ENCODE results near the gene PREPL. TPM values are rescaled to one million over a fixed set of nuclear protein-coding genes. Genes with fewer than 3 reads are reported as not detected.

The PREPL gene
- total and polyA plus RNA-seq, 9 of the 15 experiments (the other 6 are each of a cell fraction or from before 2014, with no cell fraction given) = 11.6 to 58.9 (median 27.2) TPM

- POLR2A ChIA-PET = interaction anchor here (0.6 kb wide), 1 partner anchor 363 kb away, joined by 3 read pairs; no protein-coding TSS in a partner anchor
- WGBS (ENCODE audit: insufficient coverage, low coverage, missing lambda C conversion rate) = 80% methylated on average over 2 of the region's 2 CpGs
- BruUV-seq (replicated peaks) = no TSS peak
- Histone ChIP-seq H2AFZ (ENCODE audit: low read depth, low read length) (no peak overlapping the region), H4K20me1 (replicated peaks; ENCODE audit: control insufficient read depth, insufficient read depth, low read length) (no peaks in the 10 kb centered on the region), H3K9ac (ENCODE audit: insufficient read depth in 1 of 2, low read depth in 2 of 2, low read length in 2 of 2) (no peak overlapping the region), H3K27ac (ENCODE audit: extremely low read depth, low read depth, low read length) (no peak overlapping the region), H3K4me2 (ENCODE audit: insufficient read depth, low read length) (no peak overlapping the region), H3K36me3 (ENCODE audit: control insufficient read depth, insufficient read depth, low read length) (no peaks in the 10 kb centered on the region), H3K9me3 (replicated peaks; ENCODE audit: control insufficient read depth, insufficient read depth, low read depth, low read length) (no peaks in the 10 kb centered on the region), H3K9me1 (ENCODE audit: control insufficient read depth, insufficient read depth, low read length) (no peaks in the 10 kb centered on the region), H3K4me3 (no peak overlapping the region), H3K27me3 (ENCODE audit: control insufficient read depth in 2 of 2, insufficient read depth in 2 of 2, low read length in 2 of 2) (no peaks in the 10 kb centered on the region), H3K4me1 (replicated peaks in 1 of 2; ENCODE audit: control insufficient read depth in 2 of 2, insufficient read depth in 2 of 2, low read length in 2 of 2) (no peaks in the 10 kb centered on the region), H3K79me2 (ENCODE audit: control insufficient read depth, insufficient read depth, low read length) (no peaks in the 10 kb centered on the region)
- no peak for DNase-seq (ENCODE audit: extremely low read depth in 1 of 4, low spot score in 3 of 4)
- no peak for ATAC-seq
- intact Hi-C loops (cut with micrococcal nuclease) (no loop called here), in situ Hi-C loops (cut with MboI) (no loop called here)
- no peak for FAIRE-seq
- CTCF ChIA-PET (ENCODE audit: low intra/inter-chr PET ratio) = no interaction called here
- TF ChIP-seq CCNT2 (IDR thresholded peaks at IDR 0.05; ENCODE audit: borderline replicate concordance, extremely low read depth, insufficient read length, low read depth, low read length) (no peak), MYNN (IDR thresholded peaks at IDR 0.05) (no peak), MYNN (CRISPR knock-in tag; IDR thresholded peaks at IDR 0.05) (no peak), L3MBTL2 (IDR thresholded peaks at IDR 0.05) (no peak)
Observed at GRCh38 chr2:44377486-44377885, 16.2 kb upstream of the PREPL start.

- WGBS (ENCODE audit: insufficient coverage, low coverage, missing lambda C conversion rate) = 72% methylated on average over 3 of the region's 3 CpGs
- Histone ChIP-seq H3K4me1 (replicated peaks in 1 of 2; ENCODE audit: control insufficient read depth in 2 of 2, insufficient read depth in 2 of 2, low read length in 2 of 2) (no peaks in the 10 kb centered on the region), H3K36me3 (ENCODE audit: control insufficient read depth, insufficient read depth, low read length) (no peaks in the 10 kb centered on the region), H4K20me1 (replicated peaks; ENCODE audit: control insufficient read depth, insufficient read depth, low read length) (no peaks in the 10 kb centered on the region), H3K9me3 (replicated peaks; ENCODE audit: control insufficient read depth, insufficient read depth, low read depth, low read length) (no peaks in the 10 kb centered on the region), H3K79me2 (ENCODE audit: control insufficient read depth, insufficient read depth, low read length) (peaks cover 4% of the 10 kb centered on the region; the same call in 1 of the 3 replicates), H3K9ac (ENCODE audit: insufficient read depth in 1 of 2, low read depth in 2 of 2, low read length in 2 of 2) (no peak overlapping the region), H2AFZ (ENCODE audit: low read depth, low read length) (no peak overlapping the region), H3K27ac (ENCODE audit: extremely low read depth, low read depth, low read length) (no peak overlapping the region), H3K27me3 (ENCODE audit: control insufficient read depth in 2 of 2, insufficient read depth in 2 of 2, low read length in 2 of 2) (no peaks in the 10 kb centered on the region), H3K4me2 (ENCODE audit: insufficient read depth, low read length) (no peak overlapping the region), H3K4me3 (no peak overlapping the region), H3K9me1 (ENCODE audit: control insufficient read depth, insufficient read depth, low read length) (no peaks in the 10 kb centered on the region)
- in situ Hi-C loops (cut with MboI) (no loop called here), intact Hi-C loops (cut with micrococcal nuclease) (no loop called here)
- POLR2A ChIA-PET = interaction anchor here (3.4 kb wide), 1 partner anchor 11 kb away, joined by 17 read pairs; the partner anchor contains the start of genes CAMKMT and PREPL
- FAIRE-seq = no peak
- no peak for DNase-seq (ENCODE audit: extremely low read depth in 1 of 4, low spot score in 3 of 4)
- no peak for ATAC-seq
- CTCF ChIA-PET (ENCODE audit: low intra/inter-chr PET ratio) = interaction anchor here (0.7 kb wide), 1 partner anchor 665 kb away, joined by 4 read pairs; no protein-coding TSS in a partner anchor
- no TSS peak for BruUV-seq (replicated peaks)
- no peak for TF ChIP-seq CC2D1A (IDR thresholded peaks at IDR 0.05)
- no peak for TF ChIP-seq PML (IDR thresholded peaks at IDR 0.05; ENCODE audit: low read length)
- no peak for TF ChIP-seq SUPT5H (IDR thresholded peaks at IDR 0.05)
- TF ChIP-seq ZNF232 (CRISPR knock-in tag; IDR thresholded peaks at IDR 0.05) = no peak
- TF ChIP-seq, protein P1, sequence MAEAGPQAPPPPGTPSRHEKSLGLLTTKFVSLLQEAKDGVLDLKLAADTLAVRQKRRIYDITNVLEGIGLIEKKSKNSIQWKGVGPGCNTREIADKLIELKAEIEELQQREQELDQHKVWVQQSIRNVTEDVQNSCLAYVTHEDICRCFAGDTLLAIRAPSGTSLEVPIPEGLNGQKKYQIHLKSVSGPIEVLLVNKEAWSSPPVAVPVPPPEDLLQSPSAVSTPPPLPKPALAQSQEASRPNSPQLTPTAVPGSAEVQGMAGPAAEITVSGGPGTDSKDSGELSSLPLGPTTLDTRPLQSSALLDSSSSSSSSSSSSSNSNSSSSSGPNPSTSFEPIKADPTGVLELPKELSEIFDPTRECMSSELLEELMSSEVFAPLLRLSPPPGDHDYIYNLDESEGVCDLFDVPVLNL (CRISPR knock-in tag; IDR thresholded peaks at IDR 0.05; ENCODE audit: low read depth) = no peak
- no peak for TF ChIP-seq ZNF717 (CRISPR knock-in tag; IDR thresholded peaks at IDR 0.05)
- no peak for TF ChIP-seq ZZZ3 (IDR thresholded peaks at IDR 0.05)
- no peak for TF ChIP-seq ZNF639 (CRISPR knock-in tag; conservative IDR thresholded peaks at IDR 0.05 in 1 of 2, IDR thresholded peaks at IDR 0.05 in 1 of 2)
- TF ChIP-seq ZNF143 (CRISPR knock-in tag; IDR thresholded peaks at IDR 0.05) = no peak
- no peak for TF ChIP-seq GTF2E2 (tag; IDR thresholded peaks at IDR 0.05)
- no peak for TF ChIP-seq CBFA2T3 (IDR thresholded peaks at IDR 0.05)
- TF ChIP-seq POU5F1 (IDR thresholded peaks at IDR 0.05; ENCODE audit: borderline replicate concordance, low read depth, low read length, partially characterized antibody) = no peak
- no peak for TF ChIP-seq SNRNP70 (optimal IDR thresholded peaks at IDR 0.05; ENCODE audit: low read depth, low read length)
Observed at GRCh38 chr2:44372246-44372645, 11.0 kb upstream of the PREPL start.

Measured in K562 (cell line).